SJCRH30 (cell line): Measurements from ENCODE around the gene ACTL7A. TPM values are rescaled to one million over a fixed set of nuclear protein-coding genes. Genes with fewer than 3 reads are reported as not detected.
A peak's percentile ranks its signal among the peaks of the same experiment; 100 is the strongest.

Experiments
- DNase-seq, 2 experiments: peaks; one replicate each; pipeline ENCODE4 v3.0.0-alpha.2; 2015 to 2020
- H3K27ac ChIP-seq: fragments of 250-450 bp; sonication (Bioruptor Pico); 2 replicates; pipeline ENCODE4 v1.5.1; 2020; ENCODE audit warnings: mild to moderate bottlenecking, moderate library complexity
- H3K27me3 ChIP-seq: fragments of 250-450 bp; sonication (Bioruptor Pico); 2 replicates; pipeline ENCODE4 v1.5.1; 2020; ENCODE audit warnings: mild to moderate bottlenecking, moderate library complexity
- H3K36me3 ChIP-seq: fragments of 250-450 bp; sonication (Bioruptor Pico); 2 replicates; pipeline ENCODE4 v1.5.1; 2020; ENCODE audit warnings: mild to moderate bottlenecking, moderate library complexity
- H3K4me1 ChIP-seq: fragments of 250-450 bp; sonication (Bioruptor Pico); 2 replicates; pipeline ENCODE4 v1.5.1; 2020; ENCODE audit warnings: mild to moderate bottlenecking, moderate library complexity
- H3K4me3 ChIP-seq: fragments of 250-450 bp; sonication (Bioruptor Pico); 2 replicates; pipeline ENCODE4 v1.5.1; 2020; ENCODE audit warnings: mild to moderate bottlenecking, moderate library complexity
- H3K9me3 ChIP-seq: fragments of 250-450 bp; sonication (Bioruptor Pico); replicated peaks from 2 replicates; pipeline ENCODE4 v1.5.1; 2020; ENCODE audit warnings: mild to moderate bottlenecking, moderate library complexity
- total RNA-seq: library from RNA; depleted of rRNA; stranded (reverse); fragments of >200 nt; shearing (Covaris generic); gene quantifications from 2 replicates; pipeline ENCODE4 v1.2.3, GENCODE V29; 2014; rRNA removed

Gene ACTL7A
- total RNA-seq, result not detected in 2 replicates

GRCh38 chr9:108861997-108862396 is at the start of gene ACTL7A:
Gene ACTL7A, plus strand, starts transcription at chr9:108862266. Its CDS starts 57 bp downstream, at chr9:108862323.
- no peak within 1 kb of the TSS for H3K27ac ChIP-seq
- no peak within 1 kb of the TSS for H3K4me3 ChIP-seq
- no peaks in the 10 kb centered on the region for H3K4me1 ChIP-seq
- H3K36me3 ChIP-seq, result no peaks in the 10 kb centered on the region
- DNase-seq, result no peak
- no peaks in the 10 kb centered on the region for H3K9me3 ChIP-seq
- H3K27me3 ChIP-seq, result no peaks in the 10 kb centered on the region

GRCh38 chr9:108812396-108813025 is 49.6 kb upstream of the ACTL7A start:
- Histone ChIP-seq H3K27ac (no peak overlapping the region), H3K27me3 (peaks cover 13% of the 10 kb centered on the region), H3K9me3 (no peaks in the 10 kb centered on the region), H3K4me1 (no peaks in the 10 kb centered on the region), H3K4me3 (no peak overlapping the region), H3K36me3 (no peaks in the 10 kb centered on the region)
- DNase-seq, result no peak

- no peaks in the 10 kb centered on the region for H3K9me3 ChIP-seq
- H3K4me3 ChIP-seq, result no peak overlapping the region
- no peaks in the 10 kb centered on the region for H3K4me1 ChIP-seq
- H3K27me3 ChIP-seq, result peaks cover 13% of the 10 kb centered on the region
- DNase-seq, result peak in 1 of 2 experiments; percentile 10
- no peak overlapping the region for H3K27ac ChIP-seq
- H3K36me3 ChIP-seq, result no peaks in the 10 kb centered on the region
These were observed 48.0 kb upstream of the ACTL7A start for GRCh38 chr9:108813951-108814601.

- H3K4me1 ChIP-seq, result no peaks in the 10 kb centered on the region
- DNase-seq, result no peak
- no peaks in the 10 kb centered on the region for H3K9me3 ChIP-seq
- H3K36me3 ChIP-seq, result no peaks in the 10 kb centered on the region
- peaks cover 13% of the 10 kb centered on the region for H3K27me3 ChIP-seq
- no peak overlapping the region for H3K4me3 ChIP-seq
- no peak overlapping the region for H3K27ac ChIP-seq
These were observed 46.9 kb upstream of the ACTL7A start for GRCh38 chr9:108815156-108815555.

- Histone ChIP-seq H3K4me3 (no peak overlapping the region), H3K27ac (no peak overlapping the region), H3K9me3 (no peaks in the 10 kb centered on the region), H3K27me3 (peaks cover 7% of the 10 kb centered on the region), H3K4me1 (no peaks in the 10 kb centered on the region), H3K36me3 (no peaks in the 10 kb centered on the region)
- DNase-seq, result no peak
These were observed 46.0 kb upstream of the ACTL7A start for GRCh38 chr9:108816037-108816436.

GRCh38 chr9:108823829-108824228 is 38.2 kb upstream of the ACTL7A start:
- Histone ChIP-seq H3K4me3 (no peak overlapping the region), H3K9me3 (no peaks in the 10 kb centered on the region), H3K36me3 (no peaks in the 10 kb centered on the region), H3K27me3 (no peaks in the 10 kb centered on the region; the same call in 1 of the 2 replicates), H3K27ac (no peak overlapping the region), H3K4me1 (no peaks in the 10 kb centered on the region)
- no peak for DNase-seq

GRCh38 chr9:108830272-108830671 is 31.8 kb upstream of the ACTL7A start:
- Histone ChIP-seq H3K4me1 (no peaks in the 10 kb centered on the region), H3K27ac (no peak overlapping the region), H3K4me3 (no peak overlapping the region), H3K9me3 (no peaks in the 10 kb centered on the region), H3K27me3 (peaks cover 3% of the 10 kb centered on the region; the same call in 1 of the 2 replicates), H3K36me3 (no peaks in the 10 kb centered on the region)
- DNase-seq, result no peak

- H3K36me3 ChIP-seq, result no peaks in the 10 kb centered on the region
- no peaks in the 10 kb centered on the region for H3K4me1 ChIP-seq
- no peaks in the 10 kb centered on the region for H3K9me3 ChIP-seq
- no peak overlapping the region for H3K4me3 ChIP-seq
- no peak overlapping the region for H3K27ac ChIP-seq
- DNase-seq, result no peak
- H3K27me3 ChIP-seq, result peaks cover 3% of the 10 kb centered on the region; the same call in 1 of the 2 replicates
These were observed 30.4 kb upstream of the ACTL7A start for GRCh38 chr9:108831496-108832178.

GRCh38 chr9:108832179-108832500 is 29.9 kb upstream of the ACTL7A start:
- Histone ChIP-seq H3K36me3 (no peaks in the 10 kb centered on the region), H3K4me3 (no peak overlapping the region), H3K4me1 (no peaks in the 10 kb centered on the region), H3K27me3 (peaks cover 3% of the 10 kb centered on the region; the same call in 1 of the 2 replicates), H3K27ac (no peak overlapping the region), H3K9me3 (no peaks in the 10 kb centered on the region)
- no peak for DNase-seq

- Histone ChIP-seq H3K27ac (no peak overlapping the region), H3K4me3 (no peak overlapping the region), H3K36me3 (no peaks in the 10 kb centered on the region), H3K27me3 (no peaks in the 10 kb centered on the region), H3K4me1 (no peaks in the 10 kb centered on the region), H3K9me3 (no peaks in the 10 kb centered on the region)
- no peak for DNase-seq
These were observed 27.0 kb upstream of the ACTL7A start for GRCh38 chr9:108834959-108835665.

GRCh38 chr9:108835831-108836230 is 26.2 kb upstream of the ACTL7A start:
- no peaks in the 10 kb centered on the region for H3K4me1 ChIP-seq
- H3K27ac ChIP-seq, result no peak overlapping the region
- no peaks in the 10 kb centered on the region for H3K9me3 ChIP-seq
- DNase-seq, result no peak
- H3K36me3 ChIP-seq, result no peaks in the 10 kb centered on the region
- no peaks in the 10 kb centered on the region for H3K27me3 ChIP-seq
- no peak overlapping the region for H3K4me3 ChIP-seq

- no peaks in the 10 kb centered on the region for H3K9me3 ChIP-seq
- no peak overlapping the region for H3K27ac ChIP-seq
- no peaks in the 10 kb centered on the region for H3K4me1 ChIP-seq
- no peak overlapping the region for H3K4me3 ChIP-seq
- DNase-seq, result no peak
- H3K27me3 ChIP-seq, result no peaks in the 10 kb centered on the region
- no peaks in the 10 kb centered on the region for H3K36me3 ChIP-seq
These were observed 25.7 kb upstream of the ACTL7A start for GRCh38 chr9:108836319-108836718.

GRCh38 chr9:108836781-108837180 is 25.3 kb upstream of the ACTL7A start:
- no peaks in the 10 kb centered on the region for H3K4me1 ChIP-seq
- H3K27ac ChIP-seq, result no peak overlapping the region
- H3K36me3 ChIP-seq, result no peaks in the 10 kb centered on the region
- H3K4me3 ChIP-seq, result no peak overlapping the region
- DNase-seq, result no peak
- no peaks in the 10 kb centered on the region for H3K9me3 ChIP-seq
- no peaks in the 10 kb centered on the region for H3K27me3 ChIP-seq

- no peak for DNase-seq
These were observed 24.5 kb upstream of the ACTL7A start for GRCh38 chr9:108837530-108837929.

GRCh38 chr9:108838017-108838416 is 24.0 kb upstream of the ACTL7A start:
- Histone ChIP-seq H3K36me3 (no peaks in the 10 kb centered on the region), H3K4me3 (no peak overlapping the region), H3K27me3 (no peaks in the 10 kb centered on the region; the same call in 1 of the 2 replicates), H3K27ac (no peak overlapping the region), H3K9me3 (no peaks in the 10 kb centered on the region), H3K4me1 (no peaks in the 10 kb centered on the region)
- DNase-seq, result no peak

More at GRCh38 chr9:108837530-108837929, 24.5 kb upstream of the ACTL7A start:
- Histone ChIP-seq H3K27ac (no peak overlapping the region), H3K4me1 (no peaks in the 10 kb centered on the region), H3K27me3 (no peaks in the 10 kb centered on the region), H3K9me3 (no peaks in the 10 kb centered on the region), H3K36me3 (no peaks in the 10 kb centered on the region), H3K4me3 (no peak overlapping the region)
